SK-N-DZ (cell line): ENCODE measurements around the gene NDUFS2.
"Not testable (repeated sequence)": the region's sequence is repeated elsewhere in the genome, so short reads cannot be mapped to it uniquely, and the experiment has no call there.

ENCODE experiments used
- DNase-seq: peaks from one replicate; pipeline ENCODE4 v3.0.0-alpha.2; 2015; ENCODE audit warnings: low spot score

The NDUFS2 gene

DNA sequence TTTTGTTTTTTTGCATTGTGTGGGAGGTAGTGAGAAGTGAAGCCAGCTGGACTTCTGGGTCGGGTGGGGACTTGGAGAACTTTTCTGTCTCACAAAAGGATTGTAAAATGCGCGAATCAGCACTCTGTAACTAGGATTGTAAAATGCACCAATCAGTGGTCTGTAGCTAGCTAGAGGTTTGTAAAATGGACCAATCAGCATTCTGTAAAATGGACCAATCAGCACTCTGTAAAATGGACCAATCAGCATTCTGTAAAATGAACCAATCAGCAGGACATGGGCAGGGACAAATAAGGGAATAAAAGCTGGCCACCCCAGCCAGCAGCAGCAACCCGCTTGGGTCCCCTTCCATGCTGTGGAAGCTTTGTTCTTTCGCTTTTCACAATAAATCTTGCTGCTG, 47.9 kb downstream of the NDUFS2 start:
- not testable (repeated sequence) for DNase-seq

- DNase-seq = no peak
Measured at GRCh38 chr1:161250829-161251228, 48.7 kb downstream of the NDUFS2 start.

DNA sequence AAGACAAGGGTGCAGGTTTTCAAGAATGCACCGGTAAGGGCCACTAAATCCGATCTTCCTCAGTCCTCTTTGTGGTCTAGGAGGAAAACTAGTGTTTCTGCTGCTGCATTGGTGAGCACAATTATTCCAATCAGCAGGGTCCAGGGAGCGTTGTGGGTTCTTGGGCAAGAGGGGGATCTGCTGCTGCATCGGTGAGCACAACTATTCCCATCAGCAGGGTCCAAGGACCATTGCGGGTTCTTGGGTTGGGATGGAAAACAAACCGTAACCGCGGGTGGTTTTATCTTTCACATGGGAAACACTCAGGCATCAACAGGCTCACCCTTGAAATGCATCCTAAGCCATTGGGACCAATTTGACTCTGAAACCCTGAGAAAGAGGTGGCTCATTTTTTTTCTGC, 49.4 kb downstream of the NDUFS2 start:
- no peak for DNase-seq

DNA sequence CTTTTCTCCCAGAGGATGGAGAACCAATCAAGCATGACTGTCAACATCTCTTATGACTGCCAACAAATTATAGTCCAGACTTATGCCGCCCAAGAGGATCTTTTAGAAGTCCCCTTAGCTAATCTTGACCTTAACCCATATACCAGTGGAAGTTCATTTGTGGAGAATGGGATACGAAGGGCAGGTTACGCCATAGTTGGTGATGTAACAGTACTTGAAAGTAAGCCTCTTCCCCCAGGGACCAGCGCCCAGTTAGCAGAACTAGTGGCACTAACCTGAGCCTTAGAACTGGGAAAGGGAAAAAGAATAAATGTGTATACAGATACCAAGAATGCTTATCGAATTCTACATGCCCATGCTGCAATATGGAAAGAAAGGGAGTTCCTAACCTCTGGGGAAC, 53.1 kb downstream of the NDUFS2 start:
- DNase-seq = not testable (repeated sequence)

- DNase-seq = not testable (repeated sequence)
Measured at GRCh38 chr1:161255955-161256520, 53.9 kb downstream of the NDUFS2 start.

DNA sequence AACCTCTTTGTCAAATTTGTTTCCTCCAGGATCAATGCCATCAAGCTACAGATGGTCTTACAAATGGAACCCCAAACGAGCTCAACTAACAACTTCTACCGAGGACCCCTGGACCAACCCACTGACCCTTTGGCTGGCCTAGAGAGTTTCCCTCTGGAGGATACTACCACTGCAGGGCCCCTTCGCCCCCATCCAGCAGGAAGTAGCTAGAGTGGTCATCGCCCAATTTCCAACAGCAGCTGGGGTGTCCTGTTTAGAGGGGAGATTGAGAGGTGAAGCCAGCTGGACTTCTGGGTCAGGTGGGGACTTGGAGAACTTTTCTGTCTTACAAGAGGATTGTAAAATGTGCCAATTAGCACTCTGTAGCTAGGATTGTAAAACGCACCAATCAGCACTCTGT, 54.9 kb downstream of the NDUFS2 start:
- DNase-seq = not testable (repeated sequence)

- peak; percentile 87 for DNase-seq
Measured at GRCh38 chr1:161258439-161259344, 56.5 kb downstream of the NDUFS2 start, which contains the start of gene PCP4L1. PCP4L1 (plus strand) TSS chr1:161258745; CDS start chr1:161258975, 230 bp downstream.

GRCh38 chr1:161259345-161259702, 57.2 kb downstream of the NDUFS2 start:
- DNase-seq = no peak

DNA sequence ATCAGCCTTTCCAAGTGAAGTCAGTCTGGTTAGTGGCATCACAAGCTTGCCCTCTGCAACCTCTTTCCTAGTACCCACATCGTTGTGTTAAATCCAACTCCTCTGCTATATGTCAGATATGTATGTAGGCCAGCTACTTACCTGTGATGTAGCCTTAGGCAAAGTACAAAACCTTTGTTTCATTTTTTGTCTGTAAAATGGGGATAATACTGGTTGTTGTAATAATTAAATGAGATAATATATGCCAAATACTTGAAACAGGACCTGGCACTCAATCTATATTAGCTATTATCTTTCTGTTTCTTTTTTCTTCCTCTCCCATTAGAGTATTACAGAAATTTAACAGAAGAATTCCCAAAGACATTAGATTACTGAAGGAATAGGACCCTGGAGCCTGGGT, 57.6 kb downstream of the NDUFS2 start:
- DNase-seq = no peak

DNA sequence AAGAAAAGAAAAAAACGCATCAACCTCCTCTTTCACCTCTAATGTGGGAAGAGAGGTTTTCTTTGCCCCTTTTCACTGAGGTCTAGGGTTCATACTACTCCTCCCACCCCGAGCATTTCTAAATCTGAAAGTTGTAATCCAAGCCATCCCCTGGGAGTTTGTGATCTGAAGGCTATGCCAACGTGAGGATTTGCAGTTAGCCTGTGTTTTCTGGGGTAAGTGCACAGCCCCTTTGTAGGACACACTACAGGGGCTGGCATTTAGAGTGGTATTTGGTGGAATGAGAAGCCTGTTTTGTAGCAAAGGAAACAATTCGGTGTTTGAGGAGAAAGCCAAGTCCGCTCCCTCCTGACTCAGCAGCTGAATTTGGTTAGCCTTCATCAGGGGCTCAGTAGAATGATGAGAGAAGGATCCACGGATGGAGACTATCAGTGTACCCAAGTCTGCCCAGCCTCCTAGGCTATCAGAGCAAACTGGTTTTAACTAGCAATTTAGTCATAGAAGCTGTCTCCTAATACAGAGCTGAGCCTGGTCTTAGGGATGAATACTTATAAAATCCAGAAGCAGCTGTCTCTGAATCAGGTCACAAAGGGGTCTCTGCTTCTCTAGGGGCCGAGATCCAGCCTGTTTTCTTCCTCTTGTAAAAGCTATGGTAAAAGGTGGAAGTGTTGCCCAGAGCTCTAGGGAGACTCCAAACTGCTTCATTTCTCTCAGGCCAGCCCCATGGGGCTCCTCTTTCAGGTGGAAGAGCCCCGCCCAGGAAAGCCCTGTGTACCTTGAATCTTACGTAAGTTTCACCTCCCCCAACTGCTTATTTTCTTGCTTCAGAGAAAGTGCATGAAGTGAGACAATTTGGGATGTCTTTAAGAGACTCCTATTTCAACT, 58.5 kb downstream of the NDUFS2 start:
- no peak for DNase-seq

DNA sequence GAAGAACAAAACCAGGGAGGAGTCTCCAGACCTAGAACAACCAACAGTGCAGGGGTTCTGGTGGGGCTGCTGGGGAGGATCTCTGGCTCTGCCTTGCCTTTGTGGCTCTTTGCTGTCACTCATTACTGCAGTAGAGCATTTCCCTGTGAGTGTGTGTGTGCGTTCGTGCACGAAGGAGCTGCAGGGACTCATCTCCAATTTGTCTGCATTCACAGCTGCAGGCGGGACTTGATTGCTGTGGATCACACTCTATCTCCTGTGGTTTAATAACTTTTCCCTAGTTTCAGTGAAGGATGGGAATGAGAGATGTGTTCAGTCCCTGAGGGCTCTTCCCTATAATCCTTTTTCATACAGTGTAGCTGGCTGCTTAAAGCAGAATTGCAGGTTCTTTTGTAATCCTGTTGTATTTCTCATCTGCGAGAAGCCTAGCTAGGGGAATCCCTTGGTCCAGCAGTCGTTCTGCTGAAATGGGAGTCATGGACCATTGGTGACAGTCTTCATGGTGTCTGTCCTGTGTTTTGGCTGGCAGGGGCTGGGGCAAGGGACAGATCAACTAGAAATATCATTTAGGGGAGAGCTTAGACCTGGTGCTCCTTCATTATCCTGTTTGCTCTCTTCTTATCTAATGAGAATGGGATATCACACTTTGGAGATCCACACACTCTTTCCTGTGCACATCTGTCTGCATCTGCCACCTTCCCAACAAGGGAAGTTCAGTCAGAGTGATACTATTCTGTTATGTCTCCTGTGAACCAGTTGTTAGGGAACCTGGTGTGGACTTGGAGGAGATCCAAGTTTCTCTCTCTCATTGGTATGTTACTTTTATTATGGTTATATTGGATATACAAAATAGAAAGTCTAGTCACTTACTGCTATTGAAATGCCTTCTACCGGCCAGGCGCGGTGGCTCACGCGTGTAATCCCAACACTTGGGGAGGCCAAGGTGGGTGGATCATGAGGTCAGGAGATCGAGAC, 59.4 kb downstream of the NDUFS2 start:
- no peak for DNase-seq
